Astrocyte (in vitro differentiated cells and primary cell): Measurements from ENCODE around the gene ASB2. TPM values are rescaled to one million over a fixed set of nuclear protein-coding genes. Genes with fewer than 3 reads are reported as not detected.

Experiments
- DNase-seq: peaks from one replicate; pipeline ENCODE4 v3.0.0-alpha.2; 2010; ENCODE audit warnings: low read depth
- FAIRE-seq: peaks from 2 replicates; lab custom pipeline; 2011; peaks lifted over from hg19 to GRCh38; lab: Jason Lieb, UNC
- H2AFZ ChIP-seq: 2 replicates; pipeline ENCODE4 v1.6.0; 2012; ENCODE audit warnings: low read depth, low read length, inconsistent platforms
- H3K27ac ChIP-seq: 2 replicates; pipeline ENCODE4 v1.5.1; 2011; ENCODE audit warnings: low read depth, low read length, inconsistent platforms
- H3K27me3 ChIP-seq: 2 replicates; pipeline ENCODE4 v1.6.0; 2011; ENCODE audit warnings: low read length, inconsistent platforms; ENCODE audit not compliant: insufficient read depth
- H3K36me3 ChIP-seq: 2 replicates; pipeline ENCODE4 v1.5.1; 2011; ENCODE audit warnings: low read length, inconsistent platforms; ENCODE audit not compliant: insufficient read depth
- H3K4me1 ChIP-seq: 2 replicates; pipeline ENCODE4 v1.5.1; 2011; ENCODE audit warnings: low read length, inconsistent platforms; ENCODE audit not compliant: insufficient read depth
- H3K4me2 ChIP-seq: 2 replicates; pipeline ENCODE4 v1.6.0; 2012; ENCODE audit warnings: low read length, inconsistent platforms
- H3K4me3 ChIP-seq: 2 replicates; pipeline ENCODE4 v1.5.1; 2011; ENCODE audit warnings: low read depth, mild to moderate bottlenecking, low read length, inconsistent platforms; ENCODE audit not compliant: insufficient read depth
- H3K79me2 ChIP-seq: 2 replicates; pipeline ENCODE4 v1.6.0; 2012; ENCODE audit warnings: mild to moderate bottlenecking, low read length, inconsistent platforms; ENCODE audit not compliant: insufficient read depth
- H3K9ac ChIP-seq: 2 replicates; pipeline ENCODE4 v1.6.0; 2012; ENCODE audit warnings: mild to moderate bottlenecking, low read length, inconsistent platforms
- H3K9me3 ChIP-seq: 2 replicates; pipeline ENCODE4 v1.5.1; 2012; ENCODE audit warnings: low read depth, mild to moderate bottlenecking, low read length, inconsistent platforms; ENCODE audit not compliant: insufficient read depth
- H4K20me1 ChIP-seq: 2 replicates; pipeline ENCODE4 v1.6.0; 2012; ENCODE audit warnings: low read length, inconsistent platforms; ENCODE audit not compliant: insufficient read depth
- H3K27ac Mint-ChIP-seq: one replicate; pipeline ENCODE4 v1.8.0; 2021; ENCODE audit warnings: mild to moderate bottlenecking, mixed read lengths; ENCODE audit not compliant: unreplicated experiment
- H3K27me3 Mint-ChIP-seq: one replicate; pipeline ENCODE4 v1.8.0; 2021; ENCODE audit warnings: low read depth, mixed read lengths; ENCODE audit not compliant: unreplicated experiment
- H3K36me3 Mint-ChIP-seq: one replicate; pipeline ENCODE4 v1.8.0; 2021; ENCODE audit warnings: low read depth, mixed read lengths; ENCODE audit not compliant: unreplicated experiment
- H3K4me1 Mint-ChIP-seq: one replicate; pipeline ENCODE4 v1.8.0; 2021; ENCODE audit warnings: low read depth, mixed read lengths; ENCODE audit not compliant: unreplicated experiment
- H3K4me3 Mint-ChIP-seq: one replicate; pipeline ENCODE4 v1.8.0; 2021; ENCODE audit warnings: mild to moderate bottlenecking, moderate library complexity, mixed read lengths; ENCODE audit not compliant: unreplicated experiment
- H3K9me3 Mint-ChIP-seq: one replicate; pipeline ENCODE4 v1.8.0; 2021; ENCODE audit warnings: mild to moderate bottlenecking, mixed read lengths; ENCODE audit not compliant: unreplicated experiment
- EZH2 ChIP-seq: IDR thresholded peaks from 2 replicates; pipeline ENCODE4 v1.6.1; 2012; ENCODE audit warnings: mild to moderate bottlenecking, low read length, inconsistent platforms; ENCODE audit not compliant: insufficient read depth
- total RNA-seq: library from RNA; stranded (reverse); gene quantifications from 2 replicates; pipeline ENCODE4 v1.2.1, GENCODE V29; 2021
- TF ChIP-seq, protein P1 (sequence below): IDR thresholded peaks from 2 replicates; pipeline ENCODE4 v1.5.1; 2011; ENCODE audit warnings: low read depth, mild to moderate bottlenecking, inconsistent platforms, low read length, moderate library complexity; ENCODE audit not compliant: insufficient read depth

The ASB2 gene
- total RNA-seq, 1 donor from 2014 or later: 0.25 TPM

DNA sequence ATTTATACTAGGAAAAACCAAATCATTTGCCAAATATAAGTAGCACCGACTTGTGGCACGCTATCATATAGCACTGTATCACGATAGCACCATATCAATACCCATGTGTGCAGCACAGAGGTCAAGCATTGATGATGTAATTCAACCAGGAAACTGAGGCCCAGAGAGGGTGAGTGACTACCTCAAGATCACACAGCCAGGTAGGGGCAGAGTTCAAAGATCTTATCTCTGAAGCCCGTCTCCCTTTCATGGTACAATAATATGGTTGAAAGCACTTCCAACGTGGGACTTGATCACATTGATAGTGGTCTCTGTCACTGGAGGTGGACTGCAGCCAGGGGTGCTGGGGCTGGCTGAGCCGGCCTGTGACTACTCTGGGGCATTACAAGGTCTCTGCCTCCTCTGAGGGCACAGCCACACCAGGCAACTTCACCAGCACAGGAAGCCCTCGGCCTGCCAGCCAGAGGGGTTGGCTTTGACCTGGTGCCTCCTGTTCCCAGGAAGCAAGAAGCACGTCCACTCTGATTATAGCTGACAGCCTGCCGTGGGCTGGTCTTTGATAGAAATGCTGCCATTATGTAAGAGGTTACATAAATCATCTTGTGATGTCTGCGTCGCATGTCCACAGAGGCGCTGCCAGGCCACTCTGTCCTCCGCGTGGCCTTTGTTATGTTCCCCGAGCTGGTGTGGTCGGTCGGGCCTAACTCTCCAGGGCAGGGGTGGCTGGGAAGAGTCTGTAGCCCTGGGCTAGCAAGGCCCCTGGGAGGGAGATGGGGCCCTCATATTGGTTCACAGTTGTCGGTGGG, 55.2 kb downstream of the ASB2 start:
- peaks cover 13% of the 10 kb centered on the region for H3K27me3 ChIP-seq
- H2AFZ ChIP-seq: no peak overlapping the region
- no peak overlapping the region for H3K9ac ChIP-seq
- no peak for FAIRE-seq
- no peaks in the 10 kb centered on the region for H4K20me1 ChIP-seq
- no peaks in the 10 kb centered on the region for H3K9me3 ChIP-seq
- no peaks in the 10 kb centered on the region for H3K4me1 Mint-ChIP-seq
- no peaks in the 10 kb centered on the region for H3K79me2 ChIP-seq
- H3K27me3 Mint-ChIP-seq: peaks cover 36% of the 10 kb centered on the region
- no peaks in the 10 kb centered on the region for H3K4me1 ChIP-seq
- H3K9me3 Mint-ChIP-seq: peaks cover 9% of the 10 kb centered on the region
- no peaks in the 10 kb centered on the region for H3K36me3 ChIP-seq
- DNase-seq: no peak
- no peak overlapping the region for H3K4me2 ChIP-seq
- H3K27ac ChIP-seq: no peak overlapping the region
- no peak for TF ChIP-seq EZH2
- TF ChIP-seq, protein P1, sequence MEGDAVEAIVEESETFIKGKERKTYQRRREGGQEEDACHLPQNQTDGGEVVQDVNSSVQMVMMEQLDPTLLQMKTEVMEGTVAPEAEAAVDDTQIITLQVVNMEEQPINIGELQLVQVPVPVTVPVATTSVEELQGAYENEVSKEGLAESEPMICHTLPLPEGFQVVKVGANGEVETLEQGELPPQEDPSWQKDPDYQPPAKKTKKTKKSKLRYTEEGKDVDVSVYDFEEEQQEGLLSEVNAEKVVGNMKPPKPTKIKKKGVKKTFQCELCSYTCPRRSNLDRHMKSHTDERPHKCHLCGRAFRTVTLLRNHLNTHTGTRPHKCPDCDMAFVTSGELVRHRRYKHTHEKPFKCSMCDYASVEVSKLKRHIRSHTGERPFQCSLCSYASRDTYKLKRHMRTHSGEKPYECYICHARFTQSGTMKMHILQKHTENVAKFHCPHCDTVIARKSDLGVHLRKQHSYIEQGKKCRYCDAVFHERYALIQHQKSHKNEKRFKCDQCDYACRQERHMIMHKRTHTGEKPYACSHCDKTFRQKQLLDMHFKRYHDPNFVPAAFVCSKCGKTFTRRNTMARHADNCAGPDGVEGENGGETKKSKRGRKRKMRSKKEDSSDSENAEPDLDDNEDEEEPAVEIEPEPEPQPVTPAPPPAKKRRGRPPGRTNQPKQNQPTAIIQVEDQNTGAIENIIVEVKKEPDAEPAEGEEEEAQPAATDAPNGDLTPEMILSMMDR: no peak
- H3K36me3 Mint-ChIP-seq: no peaks in the 10 kb centered on the region
- H3K4me3 Mint-ChIP-seq: no peak overlapping the region
- no peak overlapping the region for H3K27ac Mint-ChIP-seq
- no peak overlapping the region for H3K4me3 ChIP-seq

DNA sequence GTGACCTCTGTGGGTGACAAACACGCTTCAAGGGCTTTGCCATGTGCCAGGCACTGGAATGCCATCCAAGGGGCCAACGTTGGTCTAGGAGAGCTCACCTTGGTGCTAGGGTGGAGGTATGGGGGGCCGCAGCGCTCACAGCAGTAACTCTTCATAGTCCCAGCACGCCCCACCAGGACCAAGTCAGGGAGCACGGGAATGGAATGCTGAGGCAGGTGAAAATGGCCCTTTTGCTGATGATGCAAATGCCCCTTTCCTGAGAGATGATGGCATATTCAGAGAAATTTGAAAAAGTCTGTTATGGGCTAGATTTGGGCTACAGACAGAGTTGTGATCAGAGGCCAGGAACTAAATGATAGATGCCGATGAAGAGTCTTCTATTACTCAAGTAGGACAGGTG, 59.2 kb downstream of the ASB2 start:
- Histone ChIP-seq H3K27ac (no peak overlapping the region), H3K4me2 (no peak overlapping the region), H3K9me3 (peaks cover 7% of the 10 kb centered on the region), H3K9ac (no peak overlapping the region), H3K4me3 (no peak overlapping the region), H3K79me2 (no peaks in the 10 kb centered on the region), H4K20me1 (no peaks in the 10 kb centered on the region), H3K27me3 (peaks cover 3% of the 10 kb centered on the region), H3K4me1 (no peaks in the 10 kb centered on the region), H2AFZ (no peak overlapping the region), H3K36me3 (no peaks in the 10 kb centered on the region)
- DNase-seq (no peak), FAIRE-seq (no peak)
- H3K36me3 Mint-ChIP-seq: no peaks in the 10 kb centered on the region
- no peak overlapping the region for H3K4me3 Mint-ChIP-seq
- TF ChIP-seq, protein P1: no peak
- no peak for TF ChIP-seq EZH2
- H3K27ac Mint-ChIP-seq: no peak overlapping the region
- H3K9me3 Mint-ChIP-seq: peaks cover 11% of the 10 kb centered on the region
- no peaks in the 10 kb centered on the region for H3K4me1 Mint-ChIP-seq
- peaks cover 24% of the 10 kb centered on the region for H3K27me3 Mint-ChIP-seq

DNA sequence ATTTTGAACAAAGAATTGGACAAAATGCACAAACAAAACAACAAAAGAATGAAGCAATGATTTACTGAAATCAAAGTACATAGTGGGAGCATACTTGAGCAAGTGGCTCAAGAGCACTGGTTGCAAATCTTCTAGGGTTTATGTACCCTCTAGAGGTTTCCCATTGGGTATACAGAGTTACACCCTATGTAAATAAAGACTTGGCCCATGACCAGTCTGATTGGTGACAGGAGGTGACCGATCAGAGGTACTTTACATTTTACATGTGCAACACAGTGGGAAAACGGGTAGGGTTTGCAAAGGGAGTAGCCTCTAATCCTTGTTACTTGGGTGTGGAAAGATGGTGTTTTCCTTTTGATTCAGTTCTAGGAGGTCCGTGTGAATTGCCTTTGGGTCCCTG, 59.9 kb downstream of the ASB2 start:
- H3K9me3 Mint-ChIP-seq: peaks cover 11% of the 10 kb centered on the region
- Histone ChIP-seq H3K36me3 (no peaks in the 10 kb centered on the region), H4K20me1 (no peaks in the 10 kb centered on the region), H3K27ac (no peak overlapping the region), H3K4me1 (no peaks in the 10 kb centered on the region), H3K27me3 (peaks cover 3% of the 10 kb centered on the region), H3K4me3 (no peak overlapping the region), H2AFZ (no peak overlapping the region), H3K9ac (no peak overlapping the region), H3K79me2 (no peaks in the 10 kb centered on the region), H3K4me2 (no peak overlapping the region), H3K9me3 (peaks cover 7% of the 10 kb centered on the region)
- H3K27ac Mint-ChIP-seq: no peak overlapping the region
- H3K27me3 Mint-ChIP-seq: peaks cover 28% of the 10 kb centered on the region
- H3K36me3 Mint-ChIP-seq: no peaks in the 10 kb centered on the region
- no peak overlapping the region for H3K4me3 Mint-ChIP-seq
- no peaks in the 10 kb centered on the region for H3K4me1 Mint-ChIP-seq
- TF ChIP-seq, protein P1: no peak
- TF ChIP-seq EZH2: no peak
- DNase-seq (no peak), FAIRE-seq (no peak)
